SK-N-SH (cell line): ENCODE measurements around the gene DENND1C. TPM values are rescaled to one million over a fixed set of nuclear protein-coding genes. Genes with fewer than 3 reads are reported as not detected.
A peak's percentile ranks its signal among the peaks of the same experiment; 100 is the strongest.

Experiments
- CTCF ChIA-PET: fragments of 300-600, 350-600 bp; formaldehyde crosslinking; extraction: SDS; loops from one replicate; lab custom pipeline; 2021; lab: Yijun Ruan, JAX
- POLR2A ChIA-PET: fragments of 350-600 bp; sonication (Branson Sonifier 250); formaldehyde crosslinking; extraction: SDS; loops from one replicate; lab custom pipeline; 2020; ENCODE audit warnings: antibody characterized with exemption, inconsistent platforms; lab: Yijun Ruan, JAX
- DNase-seq: peaks from one replicate; pipeline ENCODE4 v3.0.0; 2012
- H2AFZ ChIP-seq: fragments of 200-600 bp; sonication (generic); 2 replicates; pipeline ENCODE4 v1.8.1; 2016; ENCODE audit warnings: antibody characterized with exemption, mild to moderate bottlenecking, low read depth
- H3F3A ChIP-seq: fragments of 200-600 bp; sonication (generic); replicated peaks from 2 replicates; pipeline ENCODE3; 2016; ENCODE audit warnings: antibody characterized with exemption, mild to moderate bottlenecking; ENCODE audit not compliant: insufficient read depth
- H3K27ac ChIP-seq, 2 experiments: fragments of 200-500 bp in 1 of 2; fragments of 200-600 bp in 1 of 2; sonication (Bioruptor generic) in 1 of 2; sonication (generic), shearing (Covaris generic) in 1 of 2; 2 replicates each; pipeline versions ENCODE4 v1.5.1 to v1.6.1; 2014 to 2016; ENCODE audit warnings: low read depth in 2 of 2, inconsistent platforms in 1 of 2, low read length in 1 of 2, mild to moderate bottlenecking in 1 of 2, mixed read lengths in 1 of 2
- H3K27me3 ChIP-seq: fragments of 200-600 bp; sonication (generic), shearing (Covaris generic); 2 replicates; pipeline ENCODE4 v1.6.1; 2016; ENCODE audit warnings: mixed run types; ENCODE audit not compliant: insufficient read depth
- H3K36me3 ChIP-seq, 2 experiments: fragments of 200-500 bp in 1 of 2; fragments of 200-600 bp in 1 of 2; sonication (Bioruptor generic) in 1 of 2; sonication (generic) in 1 of 2; replicated peaks in 1 of 2; 2 replicates each; pipeline versions ENCODE3 to v1.5.1; 2014 to 2016; ENCODE audit warnings: low read length in 1 of 2, mild to moderate bottlenecking in 1 of 2; ENCODE audit not compliant: insufficient read depth in 2 of 2, control insufficient read depth in 1 of 2
- H3K4me1 ChIP-seq, 2 experiments: fragments of 200-500 bp in 1 of 2; fragments of 200-600 bp in 1 of 2; sonication (Bioruptor generic) in 1 of 2; sonication (generic), shearing (Covaris generic) in 1 of 2; 2 replicates each; pipeline versions ENCODE4 v1.5.1 to v1.6.1; 2014 to 2016; ENCODE audit warnings: low read depth in 1 of 2, low read length in 1 of 2, mixed run types in 1 of 2; ENCODE audit not compliant: insufficient read depth in 2 of 2, control insufficient read depth in 1 of 2
- H3K4me2 ChIP-seq: fragments of 200-600 bp; sonication (generic), shearing (Covaris generic); 2 replicates; pipeline ENCODE4 v1.6.1; 2017; ENCODE audit warnings: mixed run types
- H3K4me3 ChIP-seq, 2 experiments: fragments of 200-500 bp in 1 of 2; fragments of 200-600 bp in 1 of 2; sonication (Bioruptor generic) in 1 of 2; sonication (generic), shearing (Covaris generic) in 1 of 2; 2 replicates each; pipeline versions ENCODE4 v1.5.1 to v1.8.1; 2014 to 2016; ENCODE audit warnings: low read depth in 2 of 2, inconsistent platforms in 1 of 2, low read length in 1 of 2, mild to moderate bottlenecking in 1 of 2, mixed read lengths in 1 of 2, moderate library complexity in 1 of 2
- H3K79me2 ChIP-seq: fragments of 200-600 bp; sonication (generic); 2 replicates; pipeline ENCODE4 v1.8.1; 2017; ENCODE audit warnings: mild to moderate bottlenecking; ENCODE audit not compliant: insufficient read depth
- H3K9ac ChIP-seq: fragments of 200-600 bp; sonication (generic); 2 replicates; pipeline ENCODE4 v1.6.1; 2017; ENCODE audit warnings: mixed run types
- H3K9me2 ChIP-seq: fragments of 200-600 bp; sonication (generic); 2 replicates; pipeline ENCODE4 v1.6.1; 2017; ENCODE audit warnings: mixed run types
- H3K9me3 ChIP-seq: fragments of 200-600 bp; sonication (generic); 2 replicates; pipeline ENCODE4 v1.6.1; 2017; ENCODE audit warnings: mixed run types, mild to moderate bottlenecking, moderate library complexity
- H4K20me1 ChIP-seq: fragments of 200-600 bp; sonication (generic); 2 replicates; pipeline ENCODE4 v1.6.1; 2017; ENCODE audit warnings: mild to moderate bottlenecking, mixed run types; ENCODE audit not compliant: insufficient read depth
- CHD2 ChIP-seq: fragments of 150-350 bp; IDR thresholded peaks from 2 replicates; pipeline ENCODE4 v1.6.1; 2018; ENCODE audit warnings: low read length; ENCODE audit not compliant: partially characterized antibody
- ELF1 ChIP-seq: IDR thresholded peaks from 2 replicates; pipeline ENCODE4 v1.4.0; 2012
- EP300 ChIP-seq, 2 experiments: IDR thresholded peaks; 2 replicates each; pipeline versions ENCODE4 v1.4.0 to v1.6.1; 2012; ENCODE audit warnings: borderline replicate concordance in 1 of 2, low read depth in 1 of 2, low read length in 1 of 2
- FOSL2 ChIP-seq: IDR thresholded peaks from 2 replicates; pipeline ENCODE4 v1.4.0; 2012; ENCODE audit warnings: low read depth, mild to moderate bottlenecking, moderate library complexity, borderline replicate concordance
- JUND ChIP-seq: IDR thresholded peaks from 2 replicates; pipeline ENCODE4 v1.4.0; 2012
- MEF2A ChIP-seq: IDR thresholded peaks from 2 replicates; pipeline ENCODE4 v1.4.0; 2012; ENCODE audit warnings: low read depth, borderline replicate concordance
- MXI1 ChIP-seq: IDR thresholded peaks from 2 replicates; pipeline ENCODE4 v1.6.1; 2012; ENCODE audit warnings: mild to moderate bottlenecking, low read depth, low read length, improper control_type of control experiment
- NFIC ChIP-seq: IDR thresholded peaks from 2 replicates; pipeline ENCODE4 v1.4.0; 2012; ENCODE audit warnings: borderline replicate concordance
- POLR2AphosphoS5 ChIP-seq: IDR thresholded peaks from 2 replicates; pipeline ENCODE4 v1.6.1; 2012; ENCODE audit warnings: low read depth, low read length
- RAD21 ChIP-seq: IDR thresholded peaks from 2 replicates; pipeline ENCODE4 v1.6.1; 2012; ENCODE audit warnings: mild to moderate bottlenecking, low read length
- RFX5 ChIP-seq: IDR thresholded peaks from 2 replicates; pipeline ENCODE4 v1.6.1; 2012; ENCODE audit warnings: mild to moderate bottlenecking, improper control_type of control experiment, low read length
- SIN3A ChIP-seq: IDR thresholded peaks from 2 replicates; pipeline ENCODE4 v1.6.1; 2012; ENCODE audit warnings: low read depth, mild to moderate bottlenecking, low read length, moderate library complexity, borderline replicate concordance
- SMC3 ChIP-seq: IDR thresholded peaks from 2 replicates; pipeline ENCODE4 v1.6.1; 2012; ENCODE audit warnings: low read depth, low read length, improper control_type of control experiment
- TCF12 ChIP-seq: IDR thresholded peaks from 2 replicates; pipeline ENCODE4 v1.4.0; 2012
- TEAD4 ChIP-seq: IDR thresholded peaks from 2 replicates; pipeline ENCODE4 v1.4.0; 2012; ENCODE audit warnings: mild to moderate bottlenecking, borderline replicate concordance; ENCODE audit not compliant: insufficient read depth
- WGBS: methylation state at CpG from one replicate; pipeline ENCODE4 v1.1.6; 2017; ENCODE audit warnings: low lambda C conversion rate; 5-methylcytosine and 5-hydroxymethylcytosine counted together
- polyA plus RNA-seq, 3 experiments: library from polyadenylated mRNA; depleted of rRNA; stranded (reverse); fragments of >200 nt; gene quantifications; 2 replicates each; pipeline ENCODE4 v1.2.3, GENCODE V29; 2012
- TF ChIP-seq, protein P1 (sequence below): IDR thresholded peaks from 2 replicates; pipeline ENCODE4 v1.4.0; 2012; ENCODE audit warnings: low read depth, borderline replicate concordance
- TF ChIP-seq, protein P2 (sequence below): IDR thresholded peaks from 2 replicates; pipeline ENCODE4; 2012
- TF ChIP-seq, protein P3 (sequence below): IDR thresholded peaks from 2 replicates; pipeline ENCODE4 v1.4.0; 2012; ENCODE audit warnings: low read depth, borderline replicate concordance

DENND1C gene
- polyA plus RNA-seq, 1 of the 3 experiments (the other 2 are of a cell fraction): 0.05 TPM

DNA sequence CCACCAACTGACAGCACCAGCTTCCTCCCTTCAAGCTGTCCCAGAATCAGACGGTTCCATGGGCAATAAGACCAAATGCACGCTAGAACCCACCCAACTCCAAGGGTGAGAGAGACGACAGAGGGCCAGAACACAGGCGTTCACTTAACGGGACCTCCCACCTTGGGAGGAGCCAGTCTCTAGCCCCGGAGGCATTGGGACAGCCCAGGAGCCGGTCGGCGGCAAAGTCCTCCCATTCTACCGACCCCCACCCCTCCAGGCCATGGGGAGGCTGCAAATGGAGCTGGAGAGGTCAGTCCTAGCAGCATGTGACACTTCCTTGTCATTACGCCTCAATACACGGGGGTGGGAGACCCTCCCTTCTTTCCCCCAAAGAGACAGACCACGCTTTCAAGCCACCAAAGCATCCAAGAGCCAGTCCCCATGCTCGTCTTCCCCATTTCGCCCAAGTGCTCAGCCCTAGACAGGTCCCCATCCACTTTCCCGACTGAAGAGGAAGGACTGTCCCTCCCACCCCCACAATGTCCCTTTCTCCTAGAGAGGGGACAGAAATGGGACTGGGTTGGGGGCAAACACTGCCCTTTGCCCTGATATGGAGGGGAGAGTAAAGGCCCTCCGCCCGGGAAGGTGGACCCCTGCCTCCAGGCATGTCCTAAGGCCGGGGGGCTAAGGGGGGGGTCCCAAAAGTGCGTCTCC, 57.9 kb downstream of the DENND1C start:
- 0% methylated on average over 18 of the region's 20 CpGs for WGBS
- H4K20me1 ChIP-seq: peaks cover 54% of the 10 kb centered on the region
- H3K36me3 ChIP-seq: peaks cover 10 to 37% of the 10 kb centered on the region in 2 experiments
- CTCF ChIA-PET: interaction anchor here (4.0 kb wide), 1 partner anchor 12 kb away, joined by 16 read pairs; no protein-coding TSS in a partner anchor
- H3K9me2 ChIP-seq: no peaks in the 10 kb centered on the region
- H3K4me2 ChIP-seq: peak overlapping the region; percentile 98
- peaks cover 6% of the 10 kb centered on the region for H3F3A ChIP-seq
- peaks cover 52% of the 10 kb centered on the region for H3K79me2 ChIP-seq
- DNase-seq: peak; percentile 65
- H3K9me3 ChIP-seq: no peaks in the 10 kb centered on the region
- H3K27ac ChIP-seq: peak overlapping the region; percentile 56 to 65; a peak in 3 of 4 replicates
- no peaks in the 10 kb centered on the region for H3K27me3 ChIP-seq
- H3K9ac ChIP-seq: peak overlapping the region; percentile 93
- H3K4me1 ChIP-seq: peaks cover 10 to 15% of the 10 kb centered on the region in 2 experiments; a peak in 2 of 4 replicates
- no peak overlapping the region for H2AFZ ChIP-seq
- no peak for TF ChIP-seq SIN3A
- TF ChIP-seq MEF2A: no peak
- TF ChIP-seq MXI1: peak; percentile 33; the same call in 1 of the 2 replicates
- POLR2A ChIA-PET: no interaction called here
- peak overlapping the region; percentile 83 to 88 for H3K4me3 ChIP-seq

DNA sequence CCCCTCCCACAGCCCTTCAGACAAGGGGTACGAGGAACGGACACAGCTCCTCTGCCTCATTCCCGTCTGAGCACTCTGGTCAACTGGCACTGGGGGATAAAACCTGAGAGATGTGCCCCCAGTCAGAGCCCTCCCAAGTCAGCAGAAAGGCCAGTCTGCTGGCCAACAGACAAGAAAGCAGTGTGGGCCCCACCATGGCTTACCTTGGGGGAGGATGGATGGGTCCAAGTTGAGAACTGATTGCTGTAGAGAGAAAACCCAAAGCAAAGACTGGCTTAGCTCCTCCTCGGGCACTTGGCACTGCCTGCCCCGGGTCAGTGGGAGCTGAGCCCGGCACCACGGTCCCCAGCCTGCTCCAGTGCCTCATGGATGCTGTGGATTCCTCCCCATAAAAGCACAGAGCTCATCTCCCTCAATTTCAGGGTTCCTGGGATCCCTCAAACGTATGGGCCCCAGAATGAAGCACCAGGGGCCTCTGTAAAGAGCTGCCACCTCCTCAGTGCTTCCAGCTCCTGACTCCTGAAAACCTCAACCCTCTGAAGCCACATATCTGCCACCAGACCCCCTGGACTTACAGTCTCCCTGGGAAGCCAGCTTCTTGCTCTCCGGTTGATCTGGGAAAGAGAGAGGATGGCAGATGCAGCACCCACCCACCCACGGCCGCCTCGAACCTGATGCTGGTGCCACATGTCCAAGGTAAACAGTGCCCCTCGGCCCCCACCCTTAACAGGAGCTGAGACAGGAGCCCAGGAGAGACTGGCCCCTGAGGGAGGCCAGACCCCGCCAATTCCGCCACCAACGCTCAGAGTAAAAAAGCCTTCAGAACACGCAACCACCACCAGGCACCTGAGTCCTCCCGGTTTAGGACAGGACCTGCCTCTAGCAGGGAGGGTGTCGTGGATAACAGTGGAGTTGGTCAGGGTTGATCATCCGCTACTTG, 60.2 kb downstream of the DENND1C start:
- TF ChIP-seq, protein P1, sequence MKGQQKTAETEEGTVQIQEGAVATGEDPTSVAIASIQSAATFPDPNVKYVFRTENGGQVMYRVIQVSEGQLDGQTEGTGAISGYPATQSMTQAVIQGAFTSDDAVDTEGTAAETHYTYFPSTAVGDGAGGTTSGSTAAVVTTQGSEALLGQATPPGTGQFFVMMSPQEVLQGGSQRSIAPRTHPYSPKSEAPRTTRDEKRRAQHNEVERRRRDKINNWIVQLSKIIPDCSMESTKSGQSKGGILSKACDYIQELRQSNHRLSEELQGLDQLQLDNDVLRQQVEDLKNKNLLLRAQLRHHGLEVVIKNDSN: no peak
- TF ChIP-seq EP300 (IDR thresholded peaks at IDR 0.05; ENCODE audit: borderline replicate concordance in 1 of 2, low read depth in 1 of 2, low read length in 1 of 2) (no peak), FOSL2 (no peak), SMC3 (no peak), JUND (no peak), TEAD4 (no peak), ELF1 (no peak), POLR2AphosphoS5 (no peak), RAD21 (no peak), SIN3A (no peak), NFIC (no peak), RFX5 (no peak), TCF12 (no peak), CHD2 (no peak)
- TF ChIP-seq, protein P2, sequence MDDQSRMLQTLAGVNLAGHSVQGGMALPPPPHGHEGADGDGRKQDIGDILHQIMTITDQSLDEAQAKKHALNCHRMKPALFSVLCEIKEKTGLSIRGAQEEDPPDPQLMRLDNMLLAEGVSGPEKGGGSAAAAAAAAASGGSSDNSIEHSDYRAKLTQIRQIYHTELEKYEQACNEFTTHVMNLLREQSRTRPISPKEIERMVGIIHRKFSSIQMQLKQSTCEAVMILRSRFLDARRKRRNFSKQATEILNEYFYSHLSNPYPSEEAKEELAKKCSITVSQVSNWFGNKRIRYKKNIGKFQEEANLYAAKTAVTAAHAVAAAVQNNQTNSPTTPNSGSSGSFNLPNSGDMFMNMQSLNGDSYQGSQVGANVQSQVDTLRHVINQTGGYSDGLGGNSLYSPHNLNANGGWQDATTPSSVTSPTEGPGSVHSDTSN: no peak
- TF ChIP-seq, protein P3, sequence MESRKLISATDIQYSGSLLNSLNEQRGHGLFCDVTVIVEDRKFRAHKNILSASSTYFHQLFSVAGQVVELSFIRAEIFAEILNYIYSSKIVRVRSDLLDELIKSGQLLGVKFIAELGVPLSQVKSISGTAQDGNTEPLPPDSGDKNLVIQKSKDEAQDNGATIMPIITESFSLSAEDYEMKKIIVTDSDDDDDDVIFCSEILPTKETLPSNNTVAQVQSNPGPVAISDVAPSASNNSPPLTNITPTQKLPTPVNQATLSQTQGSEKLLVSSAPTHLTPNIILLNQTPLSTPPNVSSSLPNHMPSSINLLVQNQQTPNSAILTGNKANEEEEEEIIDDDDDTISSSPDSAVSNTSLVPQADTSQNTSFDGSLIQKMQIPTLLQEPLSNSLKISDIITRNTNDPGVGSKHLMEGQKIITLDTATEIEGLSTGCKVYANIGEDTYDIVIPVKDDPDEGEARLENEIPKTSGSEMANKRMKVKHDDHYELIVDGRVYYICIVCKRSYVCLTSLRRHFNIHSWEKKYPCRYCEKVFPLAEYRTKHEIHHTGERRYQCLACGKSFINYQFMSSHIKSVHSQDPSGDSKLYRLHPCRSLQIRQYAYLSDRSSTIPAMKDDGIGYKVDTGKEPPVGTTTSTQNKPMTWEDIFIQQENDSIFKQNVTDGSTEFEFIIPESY: no peak
- no peaks in the 10 kb centered on the region for H3K9me3 ChIP-seq
- WGBS: 90% methylated on average over 10 of the region's 20 CpGs
- H3K27ac ChIP-seq: no peak overlapping the region
- peak; percentile 6 for DNase-seq
- peaks cover 23 to 60% of the 10 kb centered on the region in 2 experiments for H3K36me3 ChIP-seq
- H3K4me3 ChIP-seq: no peak overlapping the region
- peaks cover 6% of the 10 kb centered on the region for H3F3A ChIP-seq
- 0 out of 2 replicates have a peak overlapping the region, but pooled peaks have one; percentile 93 for H3K9ac ChIP-seq
- peaks cover 61% of the 10 kb centered on the region for H3K79me2 ChIP-seq
- ChIA-PET CTCF (interaction anchor here (4.0 kb wide), 1 partner anchor 10 kb away, joined by 16 read pairs; no protein-coding TSS in a partner anchor), POLR2A (no interaction called here)
- H3K4me1 ChIP-seq: peaks cover 10 to 15% of the 10 kb centered on the region in 2 experiments; a peak in 2 of 4 replicates
- peaks cover 67% of the 10 kb centered on the region for H4K20me1 ChIP-seq
- no peaks in the 10 kb centered on the region for H3K9me2 ChIP-seq
- no peak overlapping the region for H2AFZ ChIP-seq
- no peaks in the 10 kb centered on the region for H3K27me3 ChIP-seq
- peak overlapping the region; percentile 98; the same call in 1 of the 2 replicates for H3K4me2 ChIP-seq
